Trophoblast cell (in vitro differentiated cells and primary cell): ENCODE data around the gene ATPAF2.
A peak's percentile ranks its signal among the peaks of the same experiment; 100 is the strongest.

Source experiments
- DNase-seq, 2 donors: peaks; one replicate each; pipeline ENCODE4 v3.0.0-alpha.2; 2016
- H2AFZ ChIP-seq: 2 replicates; pipeline ENCODE4 v1.6.1; 2013; ENCODE audit warnings: low read length, moderate library complexity, mild to moderate bottlenecking; ENCODE audit not compliant: insufficient read depth, poor library complexity
- H2AK5ac ChIP-seq: 2 replicates; pipeline ENCODE4 v1.6.1; 2013; ENCODE audit warnings: mild to moderate bottlenecking, low read length
- H2BK120ac ChIP-seq: 2 replicates; pipeline ENCODE4 v1.6.1; 2013; ENCODE audit warnings: low read length, mild to moderate bottlenecking, moderate library complexity; ENCODE audit not compliant: insufficient read depth, poor library complexity
- H2BK12ac ChIP-seq: 2 replicates; pipeline ENCODE4 v1.6.1; 2013; ENCODE audit warnings: mild to moderate bottlenecking, low read length, moderate library complexity
- H2BK5ac ChIP-seq: 2 replicates; pipeline ENCODE4 v1.6.1; 2013; ENCODE audit warnings: low read length, low read depth, moderate library complexity, mild to moderate bottlenecking; ENCODE audit not compliant: poor library complexity
- H3K14ac ChIP-seq: 2 replicates; pipeline ENCODE4 v1.6.1; 2013; ENCODE audit warnings: mild to moderate bottlenecking, low read length
- H3K18ac ChIP-seq: 2 replicates; pipeline ENCODE4 v1.6.1; 2013; ENCODE audit warnings: mild to moderate bottlenecking, low read length
- H3K23ac ChIP-seq: 2 replicates; pipeline ENCODE4 v1.6.1; 2013; ENCODE audit warnings: low read length
- H3K27ac ChIP-seq: 2 replicates; pipeline ENCODE4 v1.5.1; 2013; ENCODE audit warnings: low read depth, mild to moderate bottlenecking, inconsistent platforms, low read length, moderate library complexity
- H3K27me3 ChIP-seq: 2 replicates; pipeline ENCODE4 v1.6.1; 2013; ENCODE audit warnings: inconsistent platforms, mild to moderate bottlenecking, low read length, moderate library complexity; ENCODE audit not compliant: insufficient read depth
- H3K36me3 ChIP-seq, 2 experiments: 1 replicate in 1 of 2; 2 replicates in 1 of 2; pipeline ENCODE4 v1.6.1; 2013; ENCODE audit warnings: low read length in 2 of 2, mild to moderate bottlenecking in 2 of 2, moderate library complexity in 1 of 2; ENCODE audit not compliant: insufficient read depth in 2 of 2, control insufficient read depth in 1 of 2
- H3K4ac ChIP-seq: 2 replicates; pipeline ENCODE4 v1.6.1; 2013; ENCODE audit warnings: low read depth, mild to moderate bottlenecking, low read length, moderate library complexity
- H3K4me1 ChIP-seq, 2 experiments: 1 replicate in 1 of 2; 2 replicates in 1 of 2; pipeline ENCODE4 v1.6.1; 2013; ENCODE audit warnings: low read length in 2 of 2, mild to moderate bottlenecking in 2 of 2, moderate library complexity in 1 of 2; ENCODE audit not compliant: insufficient read depth in 2 of 2, control insufficient read depth in 1 of 2
- H3K4me2 ChIP-seq: 2 replicates; pipeline ENCODE4 v1.6.1; 2013; ENCODE audit warnings: inconsistent platforms, mild to moderate bottlenecking, low read length, moderate library complexity
- H3K4me3 ChIP-seq: 2 replicates; pipeline ENCODE4 v1.5.1; 2013; ENCODE audit warnings: mild to moderate bottlenecking, low read depth, low read length, inconsistent platforms
- H3K79me1 ChIP-seq: one replicate; pipeline ENCODE4 v1.6.1; 2013; ENCODE audit warnings: low read length
- H3K79me2 ChIP-seq: 2 replicates; pipeline ENCODE4 v1.6.1; 2013; ENCODE audit warnings: low read length, mild to moderate bottlenecking; ENCODE audit not compliant: control insufficient read depth, insufficient read depth, poor library complexity
- H3K9ac ChIP-seq: 2 replicates; pipeline ENCODE4 v1.6.1; 2013; ENCODE audit warnings: mild to moderate bottlenecking, low read length
- H3K9me3 ChIP-seq: 2 replicates; pipeline ENCODE4 v1.6.1; 2013; ENCODE audit warnings: low read depth, mild to moderate bottlenecking, control low read depth, inconsistent platforms, low read length; ENCODE audit not compliant: insufficient read depth
- H4K12ac ChIP-seq: 2 replicates; pipeline ENCODE4 v1.6.1; 2013; ENCODE audit warnings: low read depth, mild to moderate bottlenecking, low read length, moderate library complexity
- H4K8ac ChIP-seq: 2 replicates; pipeline ENCODE4 v1.6.1; 2013; ENCODE audit warnings: low read depth, mild to moderate bottlenecking, low read length, moderate library complexity
- H4K91ac ChIP-seq: one replicate; pipeline ENCODE4 v1.6.1; 2013; ENCODE audit warnings: low read depth, mild to moderate bottlenecking, low read length, moderate library complexity
- WGBS: extraction: QIAGEN DNeasy Blood & Tissue Kit; methylation state at CpG from one replicate; pipeline ENCODE4 v1.1.7; 2013; ENCODE audit warnings: missing lambda C conversion rate; ENCODE audit not compliant: insufficient read length, insufficient coverage; ENCODE audit errors: extremely low coverage; 5-methylcytosine and 5-hydroxymethylcytosine counted together

Gene ATPAF2

GRCh38 chr17:17972126-17972951 is 66.6 kb downstream of the ATPAF2 start, which contains the start of the genes DRC3 and TOM1L2:
TSS of gene DRC3 (plus strand) at chr17:17972862. CDS start at chr17:17977599, 4,737 bp downstream.
TSS of gene TOM1L2 (minus strand) at chr17:17972400. CDS start at chr17:17972313, 87 bp downstream.
- Histone ChIP-seq H3K4me3 (peak within 1 kb of the TSS; percentile 88), H4K8ac (peak within 1 kb of the TSS; percentile 11), H3K27me3 (no peaks in the 10 kb centered on the region), H3K79me2 (peaks cover 7% of the 10 kb centered on the region), H2BK120ac (peak within 1 kb of the TSS; percentile 57), H3K36me3 (no peaks in the 10 kb centered on the region), H3K4me1 (peaks cover 8 to 9% of the 10 kb centered on the region in 2 experiments), H2BK12ac (no peak within 1 kb of the TSS), H4K12ac (peak within 1 kb of the TSS; percentile 4), H3K14ac (peak within 1 kb of the TSS; percentile 62), H3K4me2 (peak within 1 kb of the TSS; percentile 80), H2AK5ac (peak within 1 kb of the TSS; percentile 73), H4K91ac (peak within 1 kb of the TSS; percentile 67), H3K18ac (peak within 1 kb of the TSS; percentile 67), H2BK5ac (peak within 1 kb of the TSS; percentile 14), H3K4ac (peak within 1 kb of the TSS; percentile 54), H3K9ac (peak within 1 kb of the TSS; percentile 61), H3K9me3 (no peaks in the 10 kb centered on the region), H3K27ac (no peak within 1 kb of the TSS), H2AFZ (peak within 1 kb of the TSS; percentile 62), H3K23ac (no peak within 1 kb of the TSS), H3K79me1 (peaks cover 4% of the 10 kb centered on the region)
- peak; percentile 100 for DNase-seq
- no CpG with 5 or more reads among the region's 59 CpGs for WGBS

GRCh38 chr17:17971431-17972125 is 67.4 kb downstream of the ATPAF2 start:
- peak overlapping the region; percentile 73 for H2AK5ac ChIP-seq
- peak overlapping the region; percentile 80 for H3K4me2 ChIP-seq
- peaks cover 4% of the 10 kb centered on the region for H3K79me1 ChIP-seq
- H2BK12ac ChIP-seq: no peak overlapping the region
- peaks cover 8 to 9% of the 10 kb centered on the region in 2 experiments for H3K4me1 ChIP-seq
- peak overlapping the region; percentile 88 for H3K4me3 ChIP-seq
- H2BK5ac ChIP-seq: peak overlapping the region; percentile 14
- H3K27ac ChIP-seq: no peak overlapping the region
- H3K36me3 ChIP-seq: no peaks in the 10 kb centered on the region
- H4K91ac ChIP-seq: peak overlapping the region; percentile 67
- H3K18ac ChIP-seq: peak overlapping the region; percentile 67
- peak overlapping the region; percentile 62 for H2AFZ ChIP-seq
- no peak overlapping the region for H3K23ac ChIP-seq
- H4K8ac ChIP-seq: peak overlapping the region; percentile 11
- H2BK120ac ChIP-seq: peak overlapping the region; percentile 57
- H3K27me3 ChIP-seq: no peaks in the 10 kb centered on the region
- H4K12ac ChIP-seq: peak overlapping the region; percentile 4
- H3K14ac ChIP-seq: peak overlapping the region; percentile 62
- DNase-seq: no peak
- WGBS: no CpG with 5 or more reads among the region's 33 CpGs
- H3K4ac ChIP-seq: peak overlapping the region; percentile 54
- peak overlapping the region; percentile 61 for H3K9ac ChIP-seq
- peaks cover 7% of the 10 kb centered on the region for H3K79me2 ChIP-seq
- no peaks in the 10 kb centered on the region for H3K9me3 ChIP-seq

- WGBS: no CpG with 5 or more reads among the region's 1 CpG
- Histone ChIP-seq H3K9ac (no peak overlapping the region), H3K14ac (no peak overlapping the region), H2BK12ac (no peak overlapping the region), H3K79me1 (peaks cover 4% of the 10 kb centered on the region), H4K8ac (no peak overlapping the region), H3K23ac (no peak overlapping the region), H4K12ac (no peak overlapping the region), H3K79me2 (peaks cover 7% of the 10 kb centered on the region), H3K27ac (no peak overlapping the region), H3K4me2 (peak overlapping the region; percentile 80), H2AK5ac (no peak overlapping the region), H3K18ac (no peak overlapping the region), H2AFZ (no peak overlapping the region), H3K4me3 (no peak overlapping the region), H2BK120ac (no peak overlapping the region), H3K36me3 (no peaks in the 10 kb centered on the region), H3K9me3 (no peaks in the 10 kb centered on the region), H4K91ac (no peak overlapping the region), H3K4ac (peak overlapping the region; percentile 25), H3K27me3 (no peaks in the 10 kb centered on the region), H2BK5ac (no peak overlapping the region), H3K4me1 (peaks cover 9 to 10% of the 10 kb centered on the region in 2 experiments)
- DNase-seq: peak; percentile 65 to 93
Measured at GRCh38 chr17:17970699-17971430, 68.1 kb downstream of the ATPAF2 start.
